HG02798 (cell line): Measurements from ENCODE around the gene CYP46A1.

ENCODE experiments used
- ATAC-seq: cut with Tn5 transposase; IDR thresholded peaks from one replicate; pipeline ENCODE4 v1.9.1; 2021; ENCODE audit warnings: mild to moderate bottlenecking; ENCODE audit not compliant: unreplicated experiment, poor library complexity

CYP46A1 gene

GRCh38 chr14:99706107-99706900, 22.2 kb downstream of the CYP46A1 start:
- ATAC-seq = no peak

GRCh38 chr14:99707420-99707819, 23.3 kb downstream of the CYP46A1 start:
- no peak for ATAC-seq

DNA sequence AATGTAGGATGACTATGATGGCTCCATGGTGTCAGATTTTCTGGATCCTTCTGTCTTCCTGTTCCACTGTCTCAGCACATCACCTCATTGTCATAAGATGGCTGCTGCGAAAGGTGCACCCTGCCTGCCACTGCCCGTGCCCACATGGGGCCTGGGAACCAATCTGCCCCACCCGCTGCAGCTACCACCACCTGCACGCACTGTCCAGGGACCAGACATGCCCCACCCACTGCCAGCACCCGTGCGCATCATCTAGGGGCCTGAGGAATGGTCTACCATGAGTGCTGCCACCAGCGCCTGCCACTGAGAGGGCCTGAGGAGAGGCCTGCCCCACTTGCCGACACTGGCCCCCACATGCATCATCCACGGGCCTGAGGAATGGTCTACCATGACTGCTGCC, 23.8 kb downstream of the CYP46A1 start:
- ATAC-seq = no peak

- ATAC-seq = no peak
These were observed 24.4 kb downstream of the CYP46A1 start for GRCh38 chr14:99708449-99708848.

GRCh38 chr14:99713972-99714371, 29.9 kb downstream of the CYP46A1 start:
- ATAC-seq = no peak

DNA sequence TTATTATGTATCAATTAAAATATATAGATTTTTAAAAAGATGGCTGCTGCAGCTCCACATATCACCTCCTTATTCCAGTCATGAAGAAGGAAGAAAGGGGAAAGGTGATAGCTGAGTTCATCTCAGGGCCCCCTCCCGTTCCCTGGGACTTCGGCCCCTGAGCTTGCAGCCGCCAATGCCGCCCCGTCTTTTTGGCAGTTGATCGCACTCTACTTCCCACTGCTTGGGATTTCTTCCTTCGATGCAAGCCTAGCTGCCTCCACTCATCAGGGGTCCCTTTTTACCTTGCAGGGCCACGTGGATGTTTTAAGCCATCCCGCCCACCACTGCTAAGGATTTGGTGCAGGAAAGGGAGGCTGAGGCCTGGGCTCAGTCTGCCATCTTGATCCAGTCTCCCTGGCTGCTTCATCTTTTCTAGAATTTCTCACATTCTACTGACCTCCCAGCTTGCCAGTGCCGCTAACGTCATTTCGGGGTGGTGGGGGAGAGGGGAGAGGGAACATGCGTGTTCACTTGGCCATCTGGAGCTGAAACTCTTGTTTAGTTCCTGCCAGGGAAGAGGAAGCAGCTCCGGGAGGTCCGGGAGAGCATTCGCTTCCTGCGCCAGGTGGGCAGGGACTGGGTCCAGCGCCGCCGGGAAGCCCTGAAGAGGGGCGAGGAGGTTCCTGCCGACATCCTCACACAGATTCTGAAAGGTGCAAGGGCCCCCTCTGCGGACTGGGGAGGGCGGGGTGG, 31.3 kb downstream of the CYP46A1 start:
- ATAC-seq = no peak

- ATAC-seq = no peak
These were observed 32.2 kb downstream of the CYP46A1 start for GRCh38 chr14:99716091-99716849.

GRCh38 chr14:99716850-99717681, 33.0 kb downstream of the CYP46A1 start:
- ATAC-seq = no peak

DNA sequence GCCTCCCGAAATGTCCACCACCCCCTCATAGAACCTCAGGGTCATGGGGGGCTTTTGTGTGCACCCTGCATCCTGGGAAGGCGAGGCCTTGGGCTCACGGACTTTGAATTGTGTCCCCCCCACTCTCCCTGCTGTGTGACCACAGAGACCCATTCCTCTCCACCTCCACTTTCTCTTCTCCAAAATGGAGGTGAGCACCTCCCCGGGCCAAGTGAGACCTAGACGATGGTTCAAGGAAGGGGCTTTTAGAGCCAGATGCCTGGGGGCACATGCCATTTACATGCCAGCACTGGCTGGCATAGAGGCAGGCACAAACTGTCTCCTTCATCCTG, 33.5 kb downstream of the CYP46A1 start:
- no peak for ATAC-seq

GRCh38 chr14:99718031-99718810, 34.1 kb downstream of the CYP46A1 start:
- ATAC-seq = peak; percentile 58

- ATAC-seq = peak; percentile 34
These were observed 34.7 kb downstream of the CYP46A1 start for GRCh38 chr14:99718811-99719192.

- no peak for ATAC-seq
These were observed 37.1 kb downstream of the CYP46A1 start for GRCh38 chr14:99720941-99721791.

DNA sequence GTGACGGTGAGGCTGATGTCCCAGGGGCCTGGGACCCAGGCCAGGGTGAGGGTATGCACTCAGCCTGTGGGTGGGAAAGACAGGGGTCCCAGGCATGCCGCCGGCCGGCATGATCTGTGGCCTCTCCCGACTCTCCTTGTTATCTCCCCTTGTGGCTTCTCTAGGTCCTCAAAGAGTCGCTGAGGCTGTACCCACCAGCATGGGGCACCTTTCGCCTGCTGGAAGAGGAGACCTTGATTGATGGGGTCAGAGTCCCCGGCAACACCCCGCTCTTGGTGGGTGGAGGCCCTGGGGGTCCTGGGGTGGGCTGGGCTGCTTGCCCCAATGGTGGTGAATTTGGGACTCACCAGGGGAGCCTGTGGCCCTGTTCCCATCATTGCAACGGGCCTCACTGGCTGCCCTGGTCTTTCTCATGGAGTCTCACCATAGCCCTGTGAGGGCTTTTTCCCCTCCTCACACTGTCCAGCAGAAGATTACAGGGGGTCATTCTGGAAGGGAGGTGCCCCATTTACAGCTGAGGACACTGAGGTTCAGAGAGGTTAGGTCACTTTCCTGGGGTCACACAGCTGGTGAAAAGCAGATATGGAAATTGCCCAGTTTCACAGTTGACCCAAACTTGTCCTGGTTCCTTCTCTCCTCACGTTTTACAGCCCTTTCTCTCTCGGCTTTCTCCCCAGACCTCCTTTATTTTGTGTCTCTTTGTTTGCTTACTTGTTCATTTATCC, 37.9 kb downstream of the CYP46A1 start:
- ATAC-seq = no peak

- ATAC-seq = no peak
These were observed 38.6 kb downstream of the CYP46A1 start for GRCh38 chr14:99722741-99723140.

- ATAC-seq = no peak
These were observed 40.2 kb downstream of the CYP46A1 start for GRCh38 chr14:99724196-99724891.

DNA sequence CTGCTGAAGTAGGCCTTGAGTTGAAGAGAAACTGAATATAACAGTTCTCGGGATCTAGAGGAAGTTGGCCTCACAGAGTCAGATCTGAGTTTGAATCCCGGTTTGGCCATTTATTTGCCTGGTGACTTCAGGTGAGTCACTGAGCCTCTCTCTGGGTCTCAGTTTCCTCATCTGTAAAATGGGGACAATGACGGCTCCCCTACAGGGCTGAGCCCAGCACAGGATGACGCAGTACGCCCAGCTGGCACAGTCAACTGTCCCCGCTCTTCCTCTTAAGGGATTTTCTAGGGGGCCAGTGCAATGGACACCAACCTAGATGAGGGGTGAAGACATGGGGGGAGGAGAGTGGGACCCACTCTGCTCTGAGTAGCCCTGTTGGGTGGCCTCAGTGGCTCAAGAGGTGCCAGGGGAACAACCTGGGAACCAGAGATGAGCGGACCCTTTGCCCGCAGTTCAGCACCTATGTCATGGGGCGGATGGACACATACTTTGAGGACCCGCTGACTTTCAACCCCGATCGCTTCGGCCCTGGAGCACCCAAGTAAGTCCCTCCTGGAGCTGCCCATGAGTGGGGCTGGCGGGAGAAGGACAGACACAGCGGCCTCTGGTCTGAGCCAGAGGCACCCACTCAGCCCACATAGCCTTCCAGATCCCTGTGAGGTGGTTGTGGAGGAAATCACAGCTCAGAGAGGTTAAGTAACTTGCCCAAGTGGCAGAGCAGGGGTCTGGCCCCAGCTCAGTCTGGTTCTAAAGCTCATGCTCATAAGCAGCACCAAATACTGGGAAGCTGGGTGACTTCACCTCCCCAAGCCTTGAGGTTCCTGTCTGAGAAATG, 41.1 kb downstream of the CYP46A1 start:
- no peak for ATAC-seq
